ENCODE measurements around the gene AGPS. TPM values are rescaled to one million over a fixed set of nuclear protein-coding genes. Genes with fewer than 3 reads are reported as not detected.

AGPS gene
- total and polyA plus RNA-seq, 9 of the 15 experiments (the other 6 are each of a cell fraction or from before 2014, with no cell fraction given) = 15.5 to 211 (median 63.1) TPM

DNA sequence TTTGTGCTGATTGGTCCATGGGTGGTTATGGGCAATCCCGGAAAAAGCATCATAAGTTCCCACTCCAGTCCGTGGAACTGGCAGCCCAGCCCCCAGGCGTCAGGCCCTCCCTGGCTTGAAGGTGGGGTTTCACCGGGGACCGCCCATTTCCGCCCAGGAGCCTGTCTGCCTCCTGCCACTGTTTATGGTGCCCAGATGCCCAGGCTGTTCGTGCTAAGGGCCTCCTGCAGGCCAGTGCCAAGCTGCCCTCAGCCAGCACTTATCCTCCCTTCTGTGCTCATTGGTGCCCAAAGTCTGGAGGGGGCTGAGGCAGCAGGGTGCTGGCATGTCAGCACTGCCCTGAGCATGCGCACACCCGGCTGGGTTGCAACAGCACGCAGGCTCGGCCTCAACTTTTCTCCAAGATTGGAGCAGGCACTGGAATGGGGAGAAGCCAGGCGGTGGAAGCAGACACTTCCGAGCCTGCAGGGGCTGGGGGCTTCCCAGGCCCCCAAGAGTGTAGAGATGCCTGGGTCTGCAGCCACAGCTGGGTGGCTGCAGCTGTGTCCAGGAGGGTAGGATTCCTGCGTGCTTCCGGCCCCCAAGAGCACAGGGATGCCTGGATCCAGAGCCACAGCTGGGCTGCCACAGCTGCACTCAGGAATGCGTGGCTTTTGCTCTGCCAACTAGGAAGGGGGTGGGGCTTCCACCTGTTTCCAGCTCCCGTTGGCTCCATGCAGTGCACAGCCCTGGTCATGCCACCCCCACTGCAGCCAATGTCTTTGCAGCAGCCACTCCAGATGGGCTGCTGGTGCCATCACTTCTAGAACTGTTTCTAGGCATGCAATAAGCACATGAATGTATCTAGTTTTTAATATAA, 74.0 kb downstream of the AGPS start:
- H3K4me3 ChIP-seq = no peak overlapping the region
- no peaks in the 10 kb centered on the region for H3K9me1 ChIP-seq (ENCODE audit: control insufficient read depth, insufficient read depth, low read length)
- H3K9ac ChIP-seq (ENCODE audit: insufficient read depth in 1 of 2, low read depth in 2 of 2, low read length in 2 of 2) = no peak overlapping the region
- H4K20me1 ChIP-seq (replicated peaks; ENCODE audit: control insufficient read depth, insufficient read depth, low read length) = no peaks in the 10 kb centered on the region
- ATAC-seq = peak; percentile 24
- H3K4me2 ChIP-seq (ENCODE audit: insufficient read depth, low read length) = no peak overlapping the region
- no peaks in the 10 kb centered on the region; the same call in 1 of the 2 replicates for H3K9me3 ChIP-seq (replicated peaks; ENCODE audit: control insufficient read depth, insufficient read depth, low read depth, low read length)
- TF ChIP-seq RBM22 (IDR thresholded peaks at IDR 0.05; ENCODE audit: low read depth, low read length, poor library complexity, severe bottlenecking) (peak; percentile 83), POLR2AphosphoS5 (IDR thresholded peaks at IDR 0.05; ENCODE audit: control insufficient read depth, insufficient read depth, low read depth, low read length) (no peak), HOMEZ (CRISPR knock-in tag; IDR thresholded peaks at IDR 0.05) (no peak), EWSR1 (IDR thresholded peaks at IDR 0.05; ENCODE audit: borderline replicate concordance, low read depth, partially characterized antibody) (no peak), ID3 (CRISPR knock-in tag; IDR thresholded peaks at IDR 0.05) (no peak), ID3 (tag; IDR thresholded peaks at IDR 0.05) (no peak), POLR2G (IDR thresholded peaks at IDR 0.05; ENCODE audit: low read depth, low read length) (peak; percentile 62; the same call in 1 of the 2 replicates)
- H3K79me2 ChIP-seq (ENCODE audit: control insufficient read depth, insufficient read depth, low read length) = no peaks in the 10 kb centered on the region
- ChIA-PET CTCF (ENCODE audit: low intra/inter-chr PET ratio) (no interaction called here), POLR2A (no interaction called here)
- peaks cover 35% of the 10 kb centered on the region for H3K36me3 ChIP-seq (ENCODE audit: control insufficient read depth, insufficient read depth, low read length)
- FAIRE-seq = no peak
- WGBS (ENCODE audit: insufficient coverage, low coverage, missing lambda C conversion rate) = 86% methylated on average over 14 of the region's 17 CpGs
- DNase-seq (ENCODE audit: extremely low read depth in 1 of 4, low spot score in 3 of 4) = no peak
- BruUV-seq (replicated peaks) = no TSS peak
- H3K27ac ChIP-seq (ENCODE audit: extremely low read depth, low read depth, low read length) = no peak overlapping the region
- peaks cover 0 to 6% of the 10 kb centered on the region in 2 experiments; a peak in 1 of 5 replicates for H3K4me1 ChIP-seq (replicated peaks in 1 of 2; ENCODE audit: control insufficient read depth in 2 of 2, insufficient read depth in 2 of 2, low read length in 2 of 2)
- no peaks in the 10 kb centered on the region for H3K27me3 ChIP-seq (ENCODE audit: control insufficient read depth in 2 of 2, insufficient read depth in 2 of 2, low read length in 2 of 2)
- intact Hi-C loops (cut with micrococcal nuclease) (no loop called here), in situ Hi-C loops (cut with MboI) (no loop called here)
- no peak overlapping the region for H2AFZ ChIP-seq (ENCODE audit: low read depth, low read length)
